HL-60 (cell line): ENCODE results near the gene FUT9.

Source experiments
- DNase-seq, 2 experiments: peaks; one replicate each; pipeline ENCODE4 v3.0.0-alpha.2; 2010 to 2020; ENCODE audit warnings: low read depth in 1 of 2, low spot score in 1 of 2
- H3K27ac ChIP-seq: fragments of 250-450 bp; sonication (Bioruptor Pico); replicated peaks from 2 replicates; pipeline ENCODE4 v1.5.1; 2020; ENCODE audit warnings: mild to moderate bottlenecking, moderate library complexity
- H3K27me3 ChIP-seq: fragments of 250-450 bp; sonication (Bioruptor Pico); 2 replicates; pipeline ENCODE4 v1.5.1; 2021; ENCODE audit warnings: mild to moderate bottlenecking, moderate library complexity; ENCODE audit not compliant: insufficient read depth, poor library complexity, severe bottlenecking
- H3K4me3 ChIP-seq: replicated peaks from 2 replicates; pipeline ENCODE4 v1.5.1; 2011; ENCODE audit warnings: mild to moderate bottlenecking, control low read depth, low read length; ENCODE audit not compliant: insufficient read depth
- GABPA ChIP-seq: IDR thresholded peaks from 2 replicates; pipeline ENCODE4 v1.6.1; 2012; ENCODE audit warnings: low read depth
- POLR2AphosphoS5 ChIP-seq: IDR thresholded peaks from 2 replicates; pipeline ENCODE4 v1.6.1; 2012; ENCODE audit warnings: low read depth
- SPI1 ChIP-seq: IDR thresholded peaks from 2 replicates; pipeline ENCODE4 v1.6.1; 2012; ENCODE audit warnings: low read depth, mild to moderate bottlenecking, borderline replicate concordance
- TF ChIP-seq, protein P1 (sequence below): IDR thresholded peaks from 2 replicates; pipeline ENCODE4 v1.6.1; 2012; ENCODE audit warnings: low read depth; ENCODE audit not compliant: insufficient replicate concordance
- TF ChIP-seq, protein P2 (sequence below): IDR thresholded peaks from one replicate; pipeline ENCODE4 v1.5.1; 2011; ENCODE audit warnings: low read length, control low read depth, inconsistent platforms; ENCODE audit not compliant: insufficient read depth

The FUT9 gene

DNA sequence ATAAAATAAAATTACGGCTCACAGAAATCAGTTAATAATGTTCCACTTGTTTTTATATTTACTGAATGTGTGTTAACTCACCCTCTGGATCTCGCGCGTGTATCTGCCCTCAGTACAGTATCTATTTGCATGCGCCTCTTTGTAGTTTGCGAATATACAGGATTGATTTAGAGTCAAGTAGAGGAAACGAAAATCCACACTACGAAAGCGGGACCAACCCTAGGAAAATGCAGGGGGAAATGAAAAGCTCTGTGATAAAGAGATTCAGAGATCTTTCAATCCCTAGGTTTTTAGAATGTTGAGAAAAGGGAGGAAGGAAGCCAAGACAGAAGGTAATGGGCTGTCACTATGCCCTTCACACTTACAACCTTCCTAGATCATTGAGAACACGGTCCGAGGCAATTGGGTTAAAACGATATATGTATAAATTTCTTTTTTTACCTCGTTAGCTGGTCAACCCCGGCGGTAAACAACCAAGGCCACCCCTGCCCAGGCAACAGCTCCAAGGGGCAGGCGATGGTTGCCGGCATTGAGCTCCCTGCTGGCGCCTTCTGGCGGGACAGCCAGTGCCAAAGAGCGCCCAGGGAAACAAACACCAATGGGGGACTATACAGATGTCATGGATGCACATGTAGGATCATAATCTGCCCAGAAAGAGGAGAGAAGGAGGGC lies 792 bp upstream of the FUT9 start:
- Histone ChIP-seq H3K27me3 (peaks cover 2% of the 10 kb centered on the region), H3K27ac (no peak overlapping the region), H3K4me3 (no peak overlapping the region)
- no peak for TF ChIP-seq POLR2AphosphoS5
- TF ChIP-seq, protein P1, sequence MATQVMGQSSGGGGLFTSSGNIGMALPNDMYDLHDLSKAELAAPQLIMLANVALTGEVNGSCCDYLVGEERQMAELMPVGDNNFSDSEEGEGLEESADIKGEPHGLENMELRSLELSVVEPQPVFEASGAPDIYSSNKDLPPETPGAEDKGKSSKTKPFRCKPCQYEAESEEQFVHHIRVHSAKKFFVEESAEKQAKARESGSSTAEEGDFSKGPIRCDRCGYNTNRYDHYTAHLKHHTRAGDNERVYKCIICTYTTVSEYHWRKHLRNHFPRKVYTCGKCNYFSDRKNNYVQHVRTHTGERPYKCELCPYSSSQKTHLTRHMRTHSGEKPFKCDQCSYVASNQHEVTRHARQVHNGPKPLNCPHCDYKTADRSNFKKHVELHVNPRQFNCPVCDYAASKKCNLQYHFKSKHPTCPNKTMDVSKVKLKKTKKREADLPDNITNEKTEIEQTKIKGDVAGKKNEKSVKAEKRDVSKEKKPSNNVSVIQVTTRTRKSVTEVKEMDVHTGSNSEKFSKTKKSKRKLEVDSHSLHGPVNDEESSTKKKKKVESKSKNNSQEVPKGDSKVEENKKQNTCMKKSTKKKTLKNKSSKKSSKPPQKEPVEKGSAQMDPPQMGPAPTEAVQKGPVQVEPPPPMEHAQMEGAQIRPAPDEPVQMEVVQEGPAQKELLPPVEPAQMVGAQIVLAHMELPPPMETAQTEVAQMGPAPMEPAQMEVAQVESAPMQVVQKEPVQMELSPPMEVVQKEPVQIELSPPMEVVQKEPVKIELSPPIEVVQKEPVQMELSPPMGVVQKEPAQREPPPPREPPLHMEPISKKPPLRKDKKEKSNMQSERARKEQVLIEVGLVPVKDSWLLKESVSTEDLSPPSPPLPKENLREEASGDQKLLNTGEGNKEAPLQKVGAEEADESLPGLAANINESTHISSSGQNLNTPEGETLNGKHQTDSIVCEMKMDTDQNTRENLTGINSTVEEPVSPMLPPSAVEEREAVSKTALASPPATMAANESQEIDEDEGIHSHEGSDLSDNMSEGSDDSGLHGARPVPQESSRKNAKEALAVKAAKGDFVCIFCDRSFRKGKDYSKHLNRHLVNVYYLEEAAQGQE: no peak
- no peak for TF ChIP-seq GABPA
- TF ChIP-seq, protein P2, sequence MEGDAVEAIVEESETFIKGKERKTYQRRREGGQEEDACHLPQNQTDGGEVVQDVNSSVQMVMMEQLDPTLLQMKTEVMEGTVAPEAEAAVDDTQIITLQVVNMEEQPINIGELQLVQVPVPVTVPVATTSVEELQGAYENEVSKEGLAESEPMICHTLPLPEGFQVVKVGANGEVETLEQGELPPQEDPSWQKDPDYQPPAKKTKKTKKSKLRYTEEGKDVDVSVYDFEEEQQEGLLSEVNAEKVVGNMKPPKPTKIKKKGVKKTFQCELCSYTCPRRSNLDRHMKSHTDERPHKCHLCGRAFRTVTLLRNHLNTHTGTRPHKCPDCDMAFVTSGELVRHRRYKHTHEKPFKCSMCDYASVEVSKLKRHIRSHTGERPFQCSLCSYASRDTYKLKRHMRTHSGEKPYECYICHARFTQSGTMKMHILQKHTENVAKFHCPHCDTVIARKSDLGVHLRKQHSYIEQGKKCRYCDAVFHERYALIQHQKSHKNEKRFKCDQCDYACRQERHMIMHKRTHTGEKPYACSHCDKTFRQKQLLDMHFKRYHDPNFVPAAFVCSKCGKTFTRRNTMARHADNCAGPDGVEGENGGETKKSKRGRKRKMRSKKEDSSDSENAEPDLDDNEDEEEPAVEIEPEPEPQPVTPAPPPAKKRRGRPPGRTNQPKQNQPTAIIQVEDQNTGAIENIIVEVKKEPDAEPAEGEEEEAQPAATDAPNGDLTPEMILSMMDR: no peak
- TF ChIP-seq SPI1: no peak
- DNase-seq: no peak

DNA sequence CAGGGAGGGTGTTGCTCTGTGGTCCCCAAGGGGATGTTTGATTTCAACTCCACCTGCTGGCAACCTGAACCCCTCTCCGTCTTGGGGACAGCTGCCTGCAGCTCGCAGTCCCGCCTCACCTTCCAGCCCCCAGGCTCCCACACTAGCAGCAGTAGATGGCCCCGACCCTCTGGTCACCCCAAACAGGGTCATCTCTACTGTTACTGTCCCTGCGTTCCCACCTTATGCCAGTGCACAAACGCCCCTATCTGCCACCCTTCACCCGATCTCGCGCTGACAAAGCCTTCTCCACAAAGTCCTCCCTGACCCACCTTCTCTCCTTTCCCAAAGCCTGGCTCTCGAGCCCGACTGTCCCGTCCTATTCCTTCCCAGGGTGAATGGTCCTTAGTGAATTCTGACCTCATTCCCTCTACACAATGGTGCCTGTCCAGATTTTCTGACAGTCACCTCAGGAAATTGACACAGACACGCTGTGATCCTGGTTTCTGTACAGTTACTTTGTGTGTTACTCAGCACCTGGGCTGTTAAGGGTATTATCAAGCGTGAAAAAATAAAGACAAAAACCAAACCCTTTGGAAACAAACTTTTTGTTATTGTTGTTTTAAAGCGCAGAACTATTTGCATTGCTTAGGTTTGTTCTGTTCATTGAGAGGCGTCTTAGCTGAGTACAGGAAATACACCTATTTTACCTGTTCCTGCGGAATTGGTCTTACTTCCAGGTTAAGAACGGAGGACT lies 728 bp downstream of the FUT9 start:
- Histone ChIP-seq H3K4me3 (no peak overlapping the region), H3K27ac (no peak overlapping the region), H3K27me3 (peaks cover 2% of the 10 kb centered on the region)
- no peak for DNase-seq
- TF ChIP-seq, protein P1: no peak
- no peak for TF ChIP-seq GABPA
- TF ChIP-seq, protein P2: no peak
- no peak for TF ChIP-seq SPI1
- no peak for TF ChIP-seq POLR2AphosphoS5

DNA sequence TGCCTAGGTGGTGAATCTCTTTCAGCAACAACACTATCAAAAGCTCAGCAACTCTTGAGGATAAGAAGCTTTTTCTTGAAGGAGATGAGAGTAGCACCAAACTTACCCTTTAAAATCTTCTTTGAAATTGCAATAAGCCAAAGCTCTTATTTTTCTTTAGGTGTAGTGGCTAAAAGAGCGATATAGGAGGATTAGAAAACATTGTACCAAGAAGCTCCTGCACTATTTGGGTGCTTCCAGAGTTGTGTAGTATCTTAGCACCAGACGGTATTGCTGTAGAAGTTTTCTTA lies 1.2 kb downstream of the FUT9 start:
- TF ChIP-seq GABPA (no peak), SPI1 (no peak), POLR2AphosphoS5 (no peak)
- TF ChIP-seq, protein P1: no peak
- TF ChIP-seq, protein P2: no peak

More for the DNA sequence above, 1.2 kb downstream of the FUT9 start:
- peaks cover 2% of the 10 kb centered on the region for H3K27me3 ChIP-seq
- DNase-seq: no peak
- no peak overlapping the region for H3K4me3 ChIP-seq
- no peak overlapping the region for H3K27ac ChIP-seq
